HEK293T (cell line): ENCODE results near the gene PREX1.

ENCODE experiments used
- ARNT ChIP-seq: fragments of 450-650 bp; IDR thresholded peaks from 2 replicates; pipeline ENCODE4 v1.6.1; 2017; ENCODE audit warnings: mild to moderate bottlenecking
- BHLHE40 ChIP-seq: fragments of 450-650 bp; IDR thresholded peaks from 2 replicates; pipeline ENCODE4 v1.6.1; 2016; ENCODE audit warnings: mild to moderate bottlenecking, moderate library complexity, borderline replicate concordance
- CTBP1 ChIP-seq: fragments of 450-650 bp; IDR thresholded peaks from 2 replicates; pipeline ENCODE4 v1.6.1; 2016; ENCODE audit warnings: borderline replicate concordance
- ELF4 ChIP-seq: fragments of 450-650 bp; IDR thresholded peaks from 2 replicates; pipeline ENCODE4 v1.6.1; 2017; ENCODE audit warnings: antibody characterized with exemption
- FOXA1 ChIP-seq: fragments of 450-650 bp; IDR thresholded peaks from 2 replicates; pipeline ENCODE4 v1.6.1; 2016; ENCODE audit warnings: mild to moderate bottlenecking
- FOXK2 ChIP-seq: fragments of 450-650 bp; IDR thresholded peaks from 2 replicates; pipeline ENCODE4 v1.6.1; 2016; ENCODE audit warnings: mild to moderate bottlenecking
- FOXM1 ChIP-seq: fragments of 450-650 bp; IDR thresholded peaks from 2 replicates; pipeline ENCODE4 v1.6.1; 2017; ENCODE audit warnings: mild to moderate bottlenecking, borderline replicate concordance
- HDGF ChIP-seq: fragments of 450-650 bp; IDR thresholded peaks from 2 replicates; pipeline ENCODE4 v1.6.1; 2017; ENCODE audit warnings: antibody characterized with exemption, borderline replicate concordance
- SP1 ChIP-seq: fragments of 450-650 bp; IDR thresholded peaks from 2 replicates; pipeline ENCODE4 v1.6.1; 2017
- SUZ12 ChIP-seq: fragments of 450-650 bp; IDR thresholded peaks from 2 replicates; pipeline ENCODE4 v1.6.1; 2016; ENCODE audit warnings: mild to moderate bottlenecking
- TARDBP ChIP-seq: fragments of 450-650 bp; IDR thresholded peaks from 2 replicates; pipeline ENCODE4 v1.6.1; 2016
- ZNF384 ChIP-seq: fragments of 450-650 bp; IDR thresholded peaks from 2 replicates; pipeline ENCODE4 v1.6.1; 2016

GRCh38 chr20:48676125-48676524 lies 151.7 kb downstream of the PREX1 start:
- TF ChIP-seq ARNT (no peak), FOXM1 (no peak), ELF4 (no peak), ZNF384 (no peak), SP1 (no peak), FOXK2 (no peak), CTBP1 (no peak), SUZ12 (no peak), FOXA1 (no peak), HDGF (no peak), BHLHE40 (no peak), TARDBP (no peak)
